ENCODE results near the gene SWI5.

GRCh38 chr9:128276574-128277270 lies 646 bp downstream of the SWI5 start:
- TF ChIP-seq GATA2 (IDR thresholded peaks at IDR 0.05; ENCODE audit: low read depth, low read length) (no peak), GATA3 (IDR thresholded peaks at IDR 0.05; ENCODE audit: low read depth, low read length) (no peak)

All from SH-SY5Y (cell line).